Esophagus muscularis mucosa (tissue), 4 donors: ENCODE data around the gene PRXL2B. TPM values are rescaled to one million over a fixed set of nuclear protein-coding genes. Genes with fewer than 3 reads are reported as not detected.

Experiments used
- DNase-seq: peaks from one replicate; pipeline ENCODE4 v3.0.0-alpha.2; 2017; ENCODE audit errors: extremely low spot score
- H3K27ac ChIP-seq, 4 donors: fragments of 200-600 bp; sonication (generic); replicated peaks in 1 of 4; 1 replicate in 3 of 4; 2 replicates in 1 of 4; pipeline ENCODE4 v1.5.1; 2016 to 2019; ENCODE audit warnings: mild to moderate bottlenecking in 1 of 4
- H3K27me3 ChIP-seq, 4 donors: fragments of 200-600 bp; sonication (generic); one replicate each; pipeline versions ENCODE4 v1.5.1 to v1.6.0; 2016 to 2019
- H3K36me3 ChIP-seq, 4 donors: fragments of 200-600 bp; sonication (generic); one replicate each; pipeline ENCODE4 v1.5.1; 2016 to 2019
- H3K4me1 ChIP-seq, 4 donors: fragments of 200-600 bp; sonication (generic); one replicate each; pipeline ENCODE4 v1.5.1; 2016 to 2019
- H3K4me3 ChIP-seq, 4 donors: fragments of 200-600 bp; sonication (generic); 1 replicate in 2 of 4; 2 replicates in 2 of 4; pipeline ENCODE4 v1.5.1; 2016 to 2019; ENCODE audit warnings: mild to moderate bottlenecking in 4 of 4, moderate library complexity in 1 of 4
- H3K9me3 ChIP-seq, 4 donors: fragments of 200-600 bp; sonication (generic); 1 replicate in 3 of 4; 2 replicates in 1 of 4; pipeline ENCODE4 v1.5.1; 2016 to 2019
- CTCF ChIP-seq, 3 experiments: fragments of 200-600 bp in 2 of 3; fragments of 450-650 bp in 1 of 3; sonication (generic) in 2 of 3; IDR thresholded peaks; one replicate each; pipeline ENCODE4 v1.5.1; 2017 to 2019; ENCODE audit warnings: antibody characterized with exemption in 3 of 3, mild to moderate bottlenecking in 2 of 3, moderate library complexity in 1 of 3
- EP300 ChIP-seq: sonication (generic); formaldehyde crosslinking; IDR thresholded peaks from one replicate; pipeline ENCODE4 v1.6.1; 2017; ENCODE audit warnings: antibody characterized with exemption
- POLR2A ChIP-seq: fragments of 450-650 bp; IDR thresholded peaks from one replicate; pipeline ENCODE4 v1.6.1; 2017; ENCODE audit warnings: antibody characterized with exemption, moderate library complexity, mild to moderate bottlenecking, low read depth
- POLR2AphosphoS5 ChIP-seq, 2 donors: sonication (generic); formaldehyde crosslinking; IDR thresholded peaks; one replicate each; pipeline ENCODE4 v1.6.1; 2017; ENCODE audit warnings: antibody characterized with exemption in 2 of 2
- WGBS: methylation state at CpG from one replicate; pipeline ENCODE4 v1.1.5; 2018; 5-methylcytosine and 5-hydroxymethylcytosine counted together
- intact Hi-C: fragments of 100-400 bp; cut with DNase I; formaldehyde crosslinking; loops from one replicate; pipeline ENCODE4 v1.15.1; 2023
- total RNA-seq, 4 donors: library from RNA; depleted of rRNA; stranded (reverse); fragments of >200 nt; gene quantifications; one replicate each; pipeline versions ENCODE4 v1.1.0 to v1.2.1, GENCODE V29; 2016

The PRXL2B gene
- total RNA-seq, 4 donors from 2014 or later, result 7.9 to 18.8 (median 14.8) TPM

- WGBS, result 78% methylated on average over 4 of the region's 5 CpGs
- Histone ChIP-seq H3K4me1 (peaks cover 28 to 45% (median 41%) of the 10 kb centered on the region in 4 donors), H3K4me3 (no peak overlapping the region), H3K9me3 (no peaks in the 10 kb centered on the region), H3K27ac (no peak overlapping the region), H3K27me3 (peaks cover 0 to 22% (median 3%) of the 10 kb centered on the region in 4 donors), H3K36me3 (peaks cover 0 to 2% (median 0%) of the 10 kb centered on the region in 4 donors)
- TF ChIP-seq POLR2A (no peak), EP300 (no peak), CTCF (IDR thresholded peaks at IDR 0.05) (no peak), POLR2AphosphoS5 (IDR thresholded peaks at IDR 0.05) (no peak)
- no peak for DNase-seq
- intact Hi-C loops, result no loop called here
Observed at GRCh38 chr1:2583331-2583791, 3.2 kb upstream of the PRXL2B start.

- no peak for DNase-seq
- Histone ChIP-seq H3K27ac (peak overlapping the region in 1 of 4 donors; percentile 98), H3K4me3 (no peak overlapping the region), H3K36me3 (peaks cover 0 to 8% (median 2%) of the 10 kb centered on the region in 4 donors), H3K4me1 (peaks cover 24 to 49% (median 41%) of the 10 kb centered on the region in 4 donors), H3K27me3 (peaks cover 0 to 19% (median under 1%) of the 10 kb centered on the region in 4 donors), H3K9me3 (no peaks in the 10 kb centered on the region)
- WGBS, result 45% methylated on average over 14 of the region's 14 CpGs
- TF ChIP-seq POLR2AphosphoS5 (IDR thresholded peaks at IDR 0.05) (peak; percentile 30 to 41), POLR2A (no peak)
- intact Hi-C loops, result loop anchor here (2.0 kb wide), 1 partner anchor 171 kb away; the partner anchor contains the start of gene PEX10
Observed at GRCh38 chr1:2583871-2584351, 2.7 kb upstream of the PRXL2B start.

- H3K4me3 ChIP-seq, result peak overlapping the region; percentile 82 to 95 (median 88)
- peaks cover 0 to 12% (median 0%) of the 10 kb centered on the region in 4 donors for H3K27me3 ChIP-seq
- peak overlapping the region; percentile 92 to 99 (median 98) for H3K27ac ChIP-seq
- H3K4me1 ChIP-seq, result peaks cover 22 to 49% (median 40%) of the 10 kb centered on the region in 4 donors
- TF ChIP-seq EP300 (no peak), POLR2A (no peak), CTCF (IDR thresholded peaks at IDR 0.05) (no peak), POLR2AphosphoS5 (IDR thresholded peaks at IDR 0.05) (no peak)
- H3K9me3 ChIP-seq, result no peaks in the 10 kb centered on the region
- intact Hi-C loops, result loop anchor here (2.0 kb wide), 1 partner anchor 172 kb away; the partner anchor contains the start of gene PEX10
- 30% methylated on average over 4 of the region's 12 CpGs for WGBS
- H3K36me3 ChIP-seq, result peaks cover 0 to 16% (median 9%) of the 10 kb centered on the region in 4 donors
- no peak for DNase-seq
Observed at GRCh38 chr1:2584686-2585317, 1.8 kb upstream of the PRXL2B start.

GRCh38 chr1:2585318-2586092 is 1.1 kb upstream of the PRXL2B start:
- peak overlapping the region; percentile 92 to 99 (median 98) for H3K27ac ChIP-seq
- peaks cover 0 to 19% (median 10%) of the 10 kb centered on the region in 4 donors for H3K36me3 ChIP-seq
- no peak for TF ChIP-seq EP300
- peak; percentile 71 to 90 for TF ChIP-seq POLR2AphosphoS5 (IDR thresholded peaks at IDR 0.05)
- TF ChIP-seq POLR2A, result peak; percentile 32
- no peak for TF ChIP-seq CTCF (IDR thresholded peaks at IDR 0.05)
- intact Hi-C loops, result loop anchor here (2.0 kb wide), 2 partner anchors 57 to 173 kb away; partner anchors contain the start of gene PEX10
- no peaks in the 10 kb centered on the region for H3K9me3 ChIP-seq
- DNase-seq, result peak; percentile 94
- peaks cover 22 to 49% (median 40%) of the 10 kb centered on the region in 4 donors for H3K4me1 ChIP-seq
- peaks cover 0 to 5% (median 0%) of the 10 kb centered on the region in 4 donors for H3K27me3 ChIP-seq
- WGBS, result 0% methylated on average over 8 of the region's 28 CpGs
- peak overlapping the region; percentile 82 to 95 (median 88) for H3K4me3 ChIP-seq
